Ascending aorta (tissue), 2 donors: ENCODE results near the gene ZNF624. TPM values are rescaled to one million over a fixed set of nuclear protein-coding genes. Genes with fewer than 3 reads are reported as not detected.

Experiments
- DNase-seq, 2 donors: peaks; one replicate each; pipeline ENCODE4 v3.0.0-alpha.2; 2019; ENCODE audit warnings: low spot score in 2 of 2
- H3K27ac ChIP-seq, 2 donors: fragments of 200-600 bp; sonication (generic); one replicate each; pipeline ENCODE4 v1.5.1; 2016 to 2017; ENCODE audit warnings: mild to moderate bottlenecking in 1 of 2
- H3K27me3 ChIP-seq: fragments of 200-600 bp; sonication (generic); one replicate; pipeline ENCODE4 v1.5.1; 2017
- H3K36me3 ChIP-seq, 2 donors: fragments of 200-600 bp; sonication (generic); one replicate each; pipeline ENCODE4 v1.5.1; 2016
- H3K4me1 ChIP-seq, 2 donors: fragments of 200-600 bp; sonication (generic); one replicate each; pipeline ENCODE4 v1.5.1; 2016 to 2017; ENCODE audit warnings: mild to moderate bottlenecking in 1 of 2
- H3K4me3 ChIP-seq, 2 donors: fragments of 200-600 bp; sonication (generic); one replicate each; pipeline ENCODE4 v1.5.1; 2016 to 2017; ENCODE audit warnings: mild to moderate bottlenecking in 1 of 2
- H3K9me3 ChIP-seq, 2 donors: fragments of 200-600 bp; sonication (generic); one replicate each; pipeline ENCODE4 v1.5.1; 2016
- intact Hi-C: fragments of 100-400 bp; cut with DNase I; formaldehyde crosslinking; loops from one replicate; pipeline ENCODE4 v1.15.1; 2023
- total RNA-seq: library from RNA; depleted of rRNA; stranded (reverse); fragments of >200 nt; gene quantifications from one replicate; pipeline ENCODE4 v1.1.0, GENCODE V29; 2016
- TF ChIP-seq, protein P1 (sequence below), 3 experiments: fragments of 200-600 bp in 2 of 3; fragments of 450-650 bp in 1 of 3; sonication (generic) in 2 of 3; IDR thresholded peaks; one replicate each; pipeline ENCODE4 v1.5.1; 2016 to 2019; ENCODE audit warnings: antibody characterized with exemption in 3 of 3, mild to moderate bottlenecking in 1 of 3, moderate library complexity in 1 of 3

ZNF624 gene
- total RNA-seq, 1 donor from 2014 or later: 0.53 TPM

- Histone ChIP-seq H3K27me3 (no peaks in the 10 kb centered on the region), H3K4me3 (no peak overlapping the region), H3K9me3 (no peaks in the 10 kb centered on the region), H3K4me1 (no peaks in the 10 kb centered on the region), H3K27ac (peak overlapping the region in 1 of 2 donors; percentile 95), H3K36me3 (no peaks in the 10 kb centered on the region)
- no peak for DNase-seq
- TF ChIP-seq, protein P1, sequence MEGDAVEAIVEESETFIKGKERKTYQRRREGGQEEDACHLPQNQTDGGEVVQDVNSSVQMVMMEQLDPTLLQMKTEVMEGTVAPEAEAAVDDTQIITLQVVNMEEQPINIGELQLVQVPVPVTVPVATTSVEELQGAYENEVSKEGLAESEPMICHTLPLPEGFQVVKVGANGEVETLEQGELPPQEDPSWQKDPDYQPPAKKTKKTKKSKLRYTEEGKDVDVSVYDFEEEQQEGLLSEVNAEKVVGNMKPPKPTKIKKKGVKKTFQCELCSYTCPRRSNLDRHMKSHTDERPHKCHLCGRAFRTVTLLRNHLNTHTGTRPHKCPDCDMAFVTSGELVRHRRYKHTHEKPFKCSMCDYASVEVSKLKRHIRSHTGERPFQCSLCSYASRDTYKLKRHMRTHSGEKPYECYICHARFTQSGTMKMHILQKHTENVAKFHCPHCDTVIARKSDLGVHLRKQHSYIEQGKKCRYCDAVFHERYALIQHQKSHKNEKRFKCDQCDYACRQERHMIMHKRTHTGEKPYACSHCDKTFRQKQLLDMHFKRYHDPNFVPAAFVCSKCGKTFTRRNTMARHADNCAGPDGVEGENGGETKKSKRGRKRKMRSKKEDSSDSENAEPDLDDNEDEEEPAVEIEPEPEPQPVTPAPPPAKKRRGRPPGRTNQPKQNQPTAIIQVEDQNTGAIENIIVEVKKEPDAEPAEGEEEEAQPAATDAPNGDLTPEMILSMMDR (IDR thresholded peaks at IDR 0.05): no peak
- intact Hi-C loops: no loop called here
Measured at GRCh38 chr17:16652252-16652651, 1.4 kb downstream of the ZNF624 start.

DNA sequence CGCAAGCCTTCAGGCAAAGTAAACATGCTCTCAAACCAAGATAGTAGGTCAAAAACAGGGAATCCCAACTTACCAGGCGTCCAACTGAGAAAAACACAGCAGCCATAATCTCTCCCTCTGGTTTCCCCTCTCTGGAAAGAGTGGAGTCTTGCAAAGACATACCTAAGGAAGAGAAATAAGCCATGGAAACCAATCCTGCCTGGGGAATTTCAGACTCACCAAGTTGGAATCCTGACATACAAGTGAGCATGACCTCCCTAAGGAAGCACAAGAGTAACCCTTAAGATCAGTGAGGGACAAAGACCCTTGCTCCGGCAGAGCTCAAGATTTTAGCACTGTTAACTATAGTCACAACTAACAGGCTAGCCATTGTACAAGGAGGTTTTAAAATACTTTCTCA lies 4.1 kb downstream of the ZNF624 start:
- H3K9me3 ChIP-seq: no peaks in the 10 kb centered on the region
- TF ChIP-seq, protein P1 (IDR thresholded peaks at IDR 0.05): no peak
- intact Hi-C loops: no loop called here
- H3K36me3 ChIP-seq: peaks cover 0 to 4% of the 10 kb centered on the region in 2 donors
- H3K4me3 ChIP-seq: no peak overlapping the region
- DNase-seq: no peak
- H3K27ac ChIP-seq: no peak overlapping the region
- no peaks in the 10 kb centered on the region for H3K27me3 ChIP-seq
- no peaks in the 10 kb centered on the region for H3K4me1 ChIP-seq

- no peaks in the 10 kb centered on the region for H3K4me1 ChIP-seq
- peaks cover 0 to 5% of the 10 kb centered on the region in 2 donors for H3K36me3 ChIP-seq
- intact Hi-C loops: no loop called here
- H3K27me3 ChIP-seq: no peaks in the 10 kb centered on the region
- DNase-seq: no peak
- no peak overlapping the region for H3K4me3 ChIP-seq
- TF ChIP-seq, protein P1 (IDR thresholded peaks at IDR 0.05): no peak
- no peak overlapping the region for H3K27ac ChIP-seq
- H3K9me3 ChIP-seq: peaks cover 0 to 5% of the 10 kb centered on the region in 2 donors
Measured at GRCh38 chr17:16639438-16639837, 14.2 kb downstream of the ZNF624 start.

GRCh38 chr17:16623282-16623681 lies 30.4 kb downstream of the ZNF624 start:
- peaks cover 27 to 91% of the 10 kb centered on the region in 2 donors for H3K9me3 ChIP-seq
- H3K4me1 ChIP-seq: no peaks in the 10 kb centered on the region
- peaks cover 11 to 60% of the 10 kb centered on the region in 2 donors for H3K36me3 ChIP-seq
- no peaks in the 10 kb centered on the region for H3K27me3 ChIP-seq
- no peak overlapping the region for H3K4me3 ChIP-seq
- intact Hi-C loops: no loop called here
- no peak overlapping the region for H3K27ac ChIP-seq
- DNase-seq: no peak
- TF ChIP-seq, protein P1 (IDR thresholded peaks at IDR 0.05): no peak

DNA sequence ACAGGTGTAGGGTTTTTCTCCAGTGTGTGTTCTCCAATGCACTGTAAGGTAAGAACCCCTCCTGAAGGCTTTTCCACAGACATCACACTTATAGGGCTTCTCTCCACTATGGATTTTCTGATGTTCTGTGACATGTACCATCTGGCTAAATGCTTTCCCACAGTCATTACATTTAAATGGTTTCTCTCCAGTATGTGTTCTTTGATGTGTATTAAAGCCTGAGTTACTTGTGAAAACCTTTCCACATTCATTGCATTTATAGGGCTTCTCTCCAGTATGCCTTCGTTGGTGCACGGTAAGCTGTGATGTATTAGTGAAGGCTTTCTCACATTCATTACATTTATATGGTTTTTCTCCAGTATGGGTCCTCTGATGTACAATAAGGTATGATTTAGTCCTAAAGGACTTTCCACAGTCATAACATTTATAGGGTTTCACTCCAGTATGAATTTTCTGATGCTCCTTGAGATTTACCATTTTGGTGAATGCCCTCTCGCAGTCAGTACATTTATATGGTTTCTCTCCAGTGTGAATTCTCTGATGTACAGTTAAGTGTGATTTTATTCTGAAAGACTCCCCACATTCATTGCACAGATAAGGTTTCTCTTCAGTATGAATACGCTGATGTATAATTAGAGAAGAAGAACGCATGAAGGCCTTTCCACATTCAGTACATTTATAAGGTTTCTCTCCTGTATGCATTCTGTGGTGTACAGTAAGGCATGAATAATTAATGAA lies 30.9 kb downstream of the ZNF624 start:
- no peak overlapping the region for H3K27ac ChIP-seq
- H3K27me3 ChIP-seq: no peaks in the 10 kb centered on the region
- intact Hi-C loops: no loop called here
- no peak overlapping the region for H3K4me3 ChIP-seq
- TF ChIP-seq, protein P1 (IDR thresholded peaks at IDR 0.05): no peak
- H3K36me3 ChIP-seq: peaks cover 11 to 55% of the 10 kb centered on the region in 2 donors
- no peak for DNase-seq
- H3K9me3 ChIP-seq: peaks cover 26 to 92% of the 10 kb centered on the region in 2 donors
- no peaks in the 10 kb centered on the region for H3K4me1 ChIP-seq
